K562 (cell line): ENCODE data around the gene AARS1.

ENCODE experiments used
- ARID1B ChIP-seq: fragments of 450-650 bp; IDR thresholded peaks from 2 replicates; pipeline ENCODE4 v1.6.1; 2016; ENCODE audit warnings: antibody characterized with exemption, mild to moderate bottlenecking, inconsistent platforms
- BACH1 ChIP-seq: fragments of 200-800 bp; sonication (Bioruptor generic); IDR thresholded peaks from 2 replicates; pipeline ENCODE4 v1.6.1; 2016; ENCODE audit warnings: missing genetic modification characterization, missing compliant biosample characterization
- CBFB ChIP-seq: sonication (generic); formaldehyde crosslinking; IDR thresholded peaks from 2 replicates; pipeline ENCODE4 v1.4.0; 2020; ENCODE audit warnings: mild to moderate bottlenecking, missing genetic modification reagents
- HOXB6 ChIP-seq: fragments of 250-450 bp; sonication (Bioruptor Pico); IDR thresholded peaks from 2 replicates; pipeline ENCODE4 v1.5.1; 2022; ENCODE audit warnings: mild to moderate bottlenecking, borderline replicate concordance
- POLR2AphosphoS5 ChIP-seq: IDR thresholded peaks from 2 replicates; pipeline ENCODE4 v1.6.1; 2011; ENCODE audit warnings: mild to moderate bottlenecking, low read depth, low read length, moderate library complexity; ENCODE audit not compliant: control insufficient read depth, insufficient read depth
- SP1 ChIP-seq: sonication (generic); formaldehyde crosslinking; IDR thresholded peaks from 2 replicates; pipeline ENCODE4 v1.8.1; 2022; ENCODE audit warnings: mild to moderate bottlenecking, missing genetic modification reagents
- TF ChIP-seq, protein P1 (sequence below): sonication (generic); formaldehyde crosslinking; IDR thresholded peaks from 2 replicates; pipeline ENCODE4 v1.8.1; 2022; ENCODE audit warnings: missing genetic modification reagents
- TF ChIP-seq, protein P2 (sequence below): fragments of 250-450 bp; sonication (Bioruptor Pico); IDR thresholded peaks from 2 replicates; pipeline ENCODE4 v1.5.0; 2021

DNA sequence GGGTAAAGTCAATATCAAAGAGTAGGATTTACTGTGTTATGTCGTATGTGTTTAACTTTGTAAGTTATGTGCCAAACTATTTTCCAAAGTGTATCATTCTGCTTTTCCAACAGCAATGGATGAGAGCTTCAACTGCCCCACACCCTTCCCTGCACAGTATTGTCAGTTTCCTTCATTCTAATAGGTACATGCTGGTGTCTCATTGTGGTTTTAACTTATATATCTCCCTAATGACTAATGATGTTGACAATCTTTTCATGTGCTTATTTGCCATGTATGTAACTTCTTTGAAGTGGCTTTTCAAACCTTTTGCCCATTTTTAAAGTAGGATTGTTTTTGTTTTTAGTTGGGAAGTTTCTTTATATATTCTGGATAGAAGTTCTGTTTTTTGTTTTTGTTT is 13.4 kb upstream of the AARS1 start:
- no peak for TF ChIP-seq SP1 (CRISPR knock-in tag)
- TF ChIP-seq POLR2AphosphoS5: no peak
- no peak for TF ChIP-seq ARID1B
- TF ChIP-seq, protein P1, sequence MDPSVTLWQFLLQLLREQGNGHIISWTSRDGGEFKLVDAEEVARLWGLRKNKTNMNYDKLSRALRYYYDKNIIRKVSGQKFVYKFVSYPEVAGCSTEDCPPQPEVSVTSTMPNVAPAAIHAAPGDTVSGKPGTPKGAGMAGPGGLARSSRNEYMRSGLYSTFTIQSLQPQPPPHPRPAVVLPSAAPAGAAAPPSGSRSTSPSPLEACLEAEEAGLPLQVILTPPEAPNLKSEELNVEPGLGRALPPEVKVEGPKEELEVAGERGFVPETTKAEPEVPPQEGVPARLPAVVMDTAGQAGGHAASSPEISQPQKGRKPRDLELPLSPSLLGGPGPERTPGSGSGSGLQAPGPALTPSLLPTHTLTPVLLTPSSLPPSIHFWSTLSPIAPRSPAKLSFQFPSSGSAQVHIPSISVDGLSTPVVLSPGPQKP (CRISPR knock-in tag): no peak
- TF ChIP-seq, protein P2, sequence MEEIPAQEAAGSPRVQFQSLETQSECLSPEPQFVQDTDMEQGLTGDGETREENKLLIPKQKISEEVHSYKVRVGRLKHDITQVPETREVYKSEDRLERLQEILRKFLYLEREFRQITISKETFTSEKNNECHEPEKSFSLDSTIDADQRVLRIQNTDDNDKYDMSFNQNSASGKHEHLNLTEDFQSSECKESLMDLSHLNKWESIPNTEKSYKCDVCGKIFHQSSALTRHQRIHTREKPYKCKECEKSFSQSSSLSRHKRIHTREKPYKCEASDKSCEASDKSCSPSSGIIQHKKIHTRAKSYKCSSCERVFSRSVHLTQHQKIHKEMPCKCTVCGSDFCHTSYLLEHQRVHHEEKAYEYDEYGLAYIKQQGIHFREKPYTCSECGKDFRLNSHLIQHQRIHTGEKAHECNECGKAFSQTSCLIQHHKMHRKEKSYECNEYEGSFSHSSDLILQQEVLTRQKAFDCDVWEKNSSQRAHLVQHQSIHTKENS (CRISPR knock-in tag): no peak
- no peak for TF ChIP-seq HOXB6 (CRISPR knock-in tag)
- TF ChIP-seq BACH1: no peak
- TF ChIP-seq CBFB: no peak
